GM21381 (cell line): ENCODE results near the gene CNTN4.

Experiments used
- ATAC-seq: cut with Tn5 transposase; IDR thresholded peaks from one replicate; pipeline ENCODE4 v1.9.1; 2021; ENCODE audit warnings: mild to moderate bottlenecking, moderate library complexity; ENCODE audit not compliant: unreplicated experiment

CNTN4 gene

DNA sequence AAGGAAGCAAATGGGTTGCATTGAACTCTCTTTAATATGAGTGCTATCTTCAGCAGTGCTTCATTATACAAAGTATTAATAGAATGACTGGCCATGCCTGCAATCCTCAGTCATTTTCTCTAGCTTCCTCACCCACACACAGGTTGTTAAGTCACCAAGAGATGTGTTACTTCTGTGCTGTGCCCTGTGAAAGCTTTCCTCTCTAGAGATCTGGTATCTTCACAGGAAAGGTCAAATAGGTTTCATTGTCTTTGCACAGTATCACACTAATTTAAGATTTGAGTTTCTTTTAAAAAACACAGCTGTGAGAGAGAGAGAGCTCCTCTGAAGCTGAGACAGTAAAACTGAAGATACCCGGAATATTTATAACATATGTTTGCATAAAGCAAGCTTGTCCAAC is 278.6 kb downstream of the CNTN4 start:
- ATAC-seq: no peak

DNA sequence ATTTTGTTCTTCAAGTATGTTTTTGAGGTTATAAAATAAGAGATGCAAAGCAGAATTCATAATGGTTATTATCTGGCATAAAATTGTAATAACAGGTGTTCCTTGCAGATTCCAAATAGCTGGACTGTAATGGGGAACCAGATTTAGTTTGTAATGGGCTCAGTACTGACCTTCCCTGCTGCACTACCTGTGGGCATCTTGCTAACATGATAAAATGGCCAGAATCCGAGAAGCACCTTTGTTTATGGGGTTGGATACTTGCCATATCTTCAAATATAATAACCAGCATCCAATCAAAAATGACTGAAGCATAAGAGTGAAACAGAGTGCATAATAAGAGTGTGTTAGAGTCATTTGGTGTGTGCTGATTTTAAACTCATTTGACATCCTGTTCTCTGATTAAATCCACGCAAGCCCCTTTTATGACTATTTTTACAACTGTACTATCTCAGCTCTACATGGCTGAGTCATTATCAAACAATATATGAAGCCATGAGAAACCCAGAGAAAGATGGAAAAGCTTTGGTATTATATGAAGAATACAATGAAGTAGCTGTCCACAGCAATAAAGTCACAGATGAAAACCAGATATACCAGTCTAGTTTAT is 292.4 kb downstream of the CNTN4 start:
- ATAC-seq: no peak

DNA sequence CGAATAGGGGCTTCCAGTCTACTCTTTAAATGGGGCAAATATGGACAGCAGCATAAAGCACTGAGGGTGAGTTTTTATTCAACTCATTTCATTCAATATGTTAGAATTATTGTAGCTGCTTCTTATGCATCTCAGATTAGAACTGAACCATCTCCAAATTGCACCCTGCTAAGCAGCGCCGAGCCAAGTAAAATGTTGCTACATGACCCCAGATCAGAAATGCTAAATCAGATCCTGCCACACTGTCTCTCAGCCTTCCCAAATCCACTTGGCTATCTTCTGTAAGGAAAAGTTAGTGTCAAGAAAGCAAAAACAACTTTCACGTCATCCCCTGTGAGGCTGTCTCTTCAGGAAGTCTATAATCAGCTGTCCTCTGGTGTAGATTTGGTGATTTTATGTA is 293.2 kb downstream of the CNTN4 start:
- ATAC-seq: no peak

DNA sequence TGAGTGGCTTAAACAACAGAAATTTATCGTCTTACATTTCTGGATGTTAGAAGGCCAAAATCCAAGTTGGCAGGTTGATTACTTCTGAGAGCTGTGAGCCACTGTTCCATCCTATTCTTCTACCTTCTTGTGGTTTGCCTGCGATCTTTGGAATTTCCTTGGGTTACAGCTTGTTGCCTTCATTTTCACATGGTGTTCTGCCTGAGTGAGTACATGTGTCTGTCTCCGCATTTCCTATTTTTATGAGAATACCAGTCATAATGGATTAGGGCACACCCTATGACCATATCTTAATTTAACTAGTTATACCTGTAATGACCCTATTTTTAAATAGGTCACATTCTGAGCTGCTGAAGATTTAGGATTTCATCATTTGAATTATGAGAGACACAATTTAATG is 294.3 kb downstream of the CNTN4 start:
- ATAC-seq: no peak

DNA sequence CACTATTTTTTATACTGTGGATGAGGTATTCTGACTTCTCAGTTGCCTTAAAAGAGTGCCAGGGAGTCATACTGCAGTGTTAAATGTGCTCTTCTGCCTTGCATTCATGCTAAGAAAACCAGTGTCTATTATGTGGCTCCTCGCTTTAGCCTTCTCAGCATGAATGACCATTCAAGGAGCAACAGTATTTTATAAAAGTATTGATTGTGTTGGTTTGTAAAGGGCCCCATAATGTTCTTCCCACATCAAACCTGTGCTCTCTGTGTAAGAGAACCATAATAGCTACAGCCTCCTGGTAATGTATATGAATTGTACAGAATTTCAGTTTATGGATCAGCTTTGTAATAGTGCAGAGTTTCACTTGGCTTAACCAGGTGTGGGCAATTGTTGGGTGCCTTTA is 316.4 kb downstream of the CNTN4 start:
- no peak for ATAC-seq

DNA sequence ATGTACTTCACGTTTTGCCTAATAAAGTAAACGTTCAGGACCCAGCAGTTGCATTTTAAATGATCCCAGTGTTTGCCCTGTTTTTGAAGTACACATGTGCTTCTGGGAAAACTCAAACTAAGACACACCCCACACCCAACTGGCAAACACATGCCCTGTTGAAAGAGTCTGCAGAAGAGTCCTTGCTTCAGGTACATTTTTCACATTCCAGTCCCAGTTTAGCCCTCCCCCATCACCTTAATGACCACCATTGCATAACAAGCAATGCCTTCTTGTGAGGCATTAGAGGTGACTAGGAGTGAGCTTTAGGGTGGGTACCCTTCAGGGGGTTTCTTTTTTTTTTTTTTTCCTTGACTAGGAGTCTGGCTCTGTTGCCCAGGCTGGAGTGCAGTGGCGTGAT is 322.3 kb downstream of the CNTN4 start:
- no peak for ATAC-seq

DNA sequence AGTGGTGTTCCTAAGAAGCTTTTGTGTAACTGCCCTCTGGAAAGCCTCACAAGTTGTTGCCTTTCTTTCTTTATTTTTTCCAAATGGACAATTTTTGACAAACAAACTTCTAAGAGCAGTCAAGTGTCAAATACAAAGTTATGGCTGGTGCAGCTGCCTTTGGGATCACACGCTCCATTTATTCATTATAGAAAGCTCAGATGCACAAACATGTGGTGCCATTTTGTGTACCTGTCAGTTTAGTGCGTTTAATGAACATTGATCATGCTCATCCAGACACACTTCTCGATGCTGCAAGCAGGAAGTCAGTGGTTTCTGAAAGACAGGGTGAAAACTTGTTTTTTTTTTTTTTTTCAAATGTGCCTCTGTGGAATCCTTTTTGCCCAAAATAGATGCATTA is 324.5 kb downstream of the CNTN4 start:
- ATAC-seq: no peak

DNA sequence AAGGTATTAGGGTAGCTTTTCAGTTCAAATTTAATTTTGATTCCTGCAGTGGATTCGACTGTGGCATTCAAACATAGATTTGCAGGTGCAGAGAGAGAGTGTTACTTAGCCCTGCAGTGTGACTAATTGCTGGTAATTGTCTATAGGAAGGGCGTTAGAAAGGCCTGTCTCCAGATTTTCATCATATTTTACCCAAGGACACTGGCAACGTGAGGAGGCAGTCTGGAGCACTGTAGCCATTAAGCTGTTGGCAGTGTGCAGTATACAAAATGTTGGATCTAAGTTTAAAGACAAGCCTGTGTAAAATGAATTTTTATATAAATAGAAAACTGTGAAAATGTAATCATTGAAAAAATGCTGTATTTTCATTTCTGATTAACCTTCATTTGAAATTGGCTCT is 342.9 kb downstream of the CNTN4 start:
- no peak for ATAC-seq

DNA sequence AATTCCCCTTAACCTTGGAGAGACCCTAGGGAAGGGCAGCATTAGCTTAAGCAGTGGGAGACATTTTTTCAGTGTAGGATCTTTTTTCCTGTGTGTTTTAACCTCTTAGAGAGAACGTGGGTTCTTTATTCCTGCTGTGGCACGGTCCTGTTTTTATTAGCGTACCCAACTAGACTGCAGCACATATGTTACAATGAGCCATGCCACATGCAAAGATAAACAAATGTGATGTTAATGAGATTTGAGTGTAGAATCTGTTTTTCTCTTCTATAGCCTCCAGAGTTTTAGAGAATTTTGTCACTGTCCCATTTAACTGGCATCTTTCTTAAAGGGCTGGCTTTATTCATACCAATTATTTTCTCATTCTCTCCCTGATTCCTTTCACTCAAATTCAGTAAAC is 347.5 kb downstream of the CNTN4 start:
- ATAC-seq: no peak

DNA sequence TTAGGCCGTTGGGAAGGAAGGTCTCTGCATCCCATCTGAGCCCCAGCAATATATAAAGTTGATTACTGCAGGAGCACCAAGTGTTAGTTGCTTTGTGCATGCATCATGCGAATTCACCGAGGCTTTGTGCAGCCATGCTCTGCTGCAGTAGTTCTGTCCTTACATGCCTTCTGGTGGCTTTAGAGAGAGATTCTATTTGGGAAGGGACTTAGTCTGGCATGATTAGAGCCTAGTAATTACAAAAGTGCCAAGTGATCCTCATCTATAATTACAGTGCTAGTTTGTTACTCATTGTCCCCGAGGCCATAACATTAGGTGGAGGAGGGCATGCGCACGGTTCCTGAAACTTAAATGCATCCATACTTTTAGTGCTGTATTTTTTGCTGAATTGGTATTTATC is 353.6 kb downstream of the CNTN4 start:
- ATAC-seq: no peak

DNA sequence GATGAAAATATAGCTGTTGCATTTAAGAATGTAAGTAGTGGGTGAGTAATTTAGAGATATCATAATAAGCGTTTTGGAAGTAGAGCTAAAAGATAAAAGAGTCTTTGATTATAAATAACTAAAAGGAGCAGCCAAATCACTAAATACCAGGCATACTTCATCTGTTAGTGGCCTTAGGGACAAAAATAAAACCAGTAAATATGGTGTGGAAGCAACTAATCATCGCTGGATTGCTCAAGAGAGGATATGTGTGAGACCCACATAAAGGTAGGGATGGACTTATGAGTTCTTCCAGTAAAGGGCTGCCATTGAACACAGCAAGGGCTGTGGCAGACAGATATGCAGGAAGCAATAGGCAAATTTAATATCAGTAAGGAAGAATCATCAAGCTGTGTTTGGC is 356.2 kb downstream of the CNTN4 start:
- no peak for ATAC-seq

DNA sequence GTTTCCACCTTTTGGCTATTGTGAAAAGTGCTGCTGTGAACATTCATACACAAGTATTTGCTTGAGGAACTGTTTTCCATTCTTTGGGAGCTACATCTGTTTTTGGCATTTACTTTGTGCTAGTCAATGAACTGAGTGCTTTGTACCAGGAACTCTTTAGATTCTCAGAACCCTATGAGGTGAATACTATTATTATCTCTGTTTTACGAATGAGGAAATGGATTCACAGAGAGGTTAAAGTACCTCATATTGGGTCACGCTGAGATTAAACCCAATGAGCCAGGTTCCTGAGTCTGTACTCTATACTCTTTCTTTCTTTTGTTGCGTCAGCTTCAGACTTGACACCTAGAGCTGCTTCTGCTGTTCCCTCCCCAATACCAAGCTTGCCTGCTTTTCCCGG is 358.1 kb downstream of the CNTN4 start:
- no peak for ATAC-seq

DNA sequence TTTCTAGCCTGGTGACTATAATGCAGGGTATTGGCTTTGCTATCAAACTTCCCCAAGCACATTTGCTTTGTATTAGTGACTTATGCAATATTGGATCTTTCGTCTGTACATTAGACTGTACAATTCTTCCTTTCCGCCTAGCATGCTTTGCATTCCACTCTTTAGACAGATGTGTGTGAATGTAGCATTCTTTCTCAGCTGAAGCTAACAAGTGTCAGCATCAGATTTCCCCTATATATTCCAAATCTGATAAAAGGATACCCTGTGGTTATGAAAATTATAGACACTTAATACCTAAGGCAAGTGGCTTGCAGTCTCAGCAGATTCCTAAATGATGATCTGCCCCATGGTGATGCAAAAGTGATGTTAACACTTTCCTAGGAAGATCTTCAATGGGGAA is 360.1 kb downstream of the CNTN4 start:
- ATAC-seq: no peak

DNA sequence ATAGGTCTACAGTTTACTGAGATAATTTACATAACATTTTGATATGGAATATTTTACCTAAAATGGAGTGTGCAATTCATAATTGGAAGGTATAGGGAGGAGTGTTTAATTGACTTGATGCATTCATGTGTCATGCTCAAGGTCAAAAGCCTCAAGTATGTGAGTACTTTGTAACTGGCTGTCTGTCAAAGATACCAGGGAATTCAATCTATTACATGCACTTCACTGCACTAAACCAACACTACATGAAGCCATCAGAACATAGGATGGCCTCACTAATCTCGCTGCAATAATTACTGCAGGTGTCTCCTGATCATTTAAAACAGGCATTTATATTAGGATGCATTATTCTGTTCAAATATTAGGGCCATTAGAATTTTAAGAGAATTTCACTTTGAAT is 367.2 kb downstream of the CNTN4 start:
- no peak for ATAC-seq

DNA sequence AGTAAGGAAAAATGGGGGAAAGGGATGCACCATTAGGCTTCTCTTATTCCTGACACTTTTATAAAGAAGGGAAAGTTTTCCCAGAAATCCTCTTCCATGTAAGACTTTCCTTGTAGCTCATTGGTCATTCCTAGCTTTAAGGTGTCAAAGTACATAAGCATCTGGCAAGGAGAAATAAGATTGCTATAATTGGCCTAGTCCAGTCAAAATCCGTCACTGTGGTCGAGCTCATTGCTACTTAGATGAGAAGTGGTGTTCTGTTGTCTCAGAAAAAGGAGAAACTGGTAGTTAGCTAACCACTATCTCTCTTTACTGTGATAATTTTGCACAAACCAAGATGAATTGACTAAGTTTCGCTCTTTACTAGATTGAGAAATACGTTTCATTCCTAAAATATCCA is 370.1 kb downstream of the CNTN4 start:
- ATAC-seq: no peak

DNA sequence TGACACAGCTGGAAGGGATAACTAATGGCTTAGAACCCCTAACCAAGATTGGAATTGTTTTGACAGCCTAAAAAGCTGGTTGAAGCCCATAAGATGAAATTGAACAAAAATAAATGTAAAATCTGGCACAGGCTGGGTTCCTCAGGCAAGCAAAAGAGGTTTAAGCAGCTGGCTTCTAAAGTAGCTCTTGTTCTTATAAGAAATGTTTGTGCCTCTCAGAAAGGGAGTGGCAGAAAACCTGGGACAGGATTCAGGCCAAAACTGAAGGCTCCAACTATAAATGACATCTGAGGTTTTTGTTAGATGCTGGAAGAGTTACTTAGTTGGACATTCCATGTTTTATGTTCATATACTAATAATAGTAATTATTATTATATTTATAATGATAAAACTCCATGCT is 378.3 kb downstream of the CNTN4 start:
- no peak for ATAC-seq

DNA sequence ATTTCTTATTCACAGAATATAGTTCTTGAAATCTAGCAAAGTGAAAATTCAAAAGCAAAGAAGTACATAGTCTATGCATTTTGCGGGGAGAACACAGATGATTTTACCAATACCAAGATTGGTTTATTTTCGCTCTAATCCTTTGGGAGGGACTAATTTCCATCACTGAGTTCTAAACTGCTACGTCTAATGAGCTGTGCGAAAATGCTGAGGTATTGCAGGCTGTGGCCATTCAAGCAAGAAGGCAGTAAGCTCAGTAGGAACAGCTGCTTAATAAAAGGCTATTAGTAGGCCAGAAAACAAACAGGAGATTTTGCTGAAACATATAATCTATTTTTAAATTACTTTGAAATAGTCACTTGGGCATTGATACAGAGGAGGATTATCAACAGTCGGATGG is 379.0 kb downstream of the CNTN4 start:
- ATAC-seq: no peak

DNA sequence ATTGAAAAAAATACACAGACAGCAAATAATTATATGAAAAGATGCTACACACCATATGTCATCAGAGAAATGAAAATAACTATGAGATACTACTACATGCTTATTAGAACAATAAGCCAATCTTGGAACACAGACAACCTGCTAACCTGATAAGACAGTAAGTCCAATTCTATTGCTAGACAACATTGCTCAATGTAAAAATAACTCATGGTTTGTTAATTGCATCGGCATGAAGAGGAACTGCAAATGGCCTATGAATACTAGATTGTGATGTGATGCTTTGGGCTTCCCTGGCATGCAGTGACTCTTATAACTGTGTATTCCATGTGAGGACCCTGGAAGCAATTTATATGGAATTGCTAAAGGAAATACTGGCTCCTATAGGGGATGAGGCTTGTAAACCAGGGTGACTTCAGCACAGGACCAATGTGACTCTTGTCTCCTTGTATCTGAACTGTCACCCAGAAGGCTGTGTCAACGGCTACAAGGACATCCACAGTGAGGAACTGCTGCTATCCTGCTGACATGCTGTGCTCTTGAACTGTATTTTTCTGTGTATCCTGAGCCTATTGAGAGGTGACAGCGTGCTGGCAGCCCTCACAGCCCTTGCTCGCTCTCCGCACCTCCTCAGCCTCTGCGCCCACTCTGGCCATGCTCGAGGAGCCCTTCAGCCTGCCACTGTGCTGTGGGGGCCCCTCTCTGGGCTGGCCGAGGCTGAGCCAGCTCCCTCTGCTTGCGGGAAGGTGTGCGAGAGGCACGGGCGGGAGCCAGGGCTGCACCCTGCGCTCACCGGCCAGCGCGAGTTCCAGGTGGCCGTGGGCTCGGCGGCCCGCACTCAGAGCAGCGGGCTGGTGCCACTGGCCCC is 385.7 kb downstream of the CNTN4 start:
- ATAC-seq: no peak

DNA sequence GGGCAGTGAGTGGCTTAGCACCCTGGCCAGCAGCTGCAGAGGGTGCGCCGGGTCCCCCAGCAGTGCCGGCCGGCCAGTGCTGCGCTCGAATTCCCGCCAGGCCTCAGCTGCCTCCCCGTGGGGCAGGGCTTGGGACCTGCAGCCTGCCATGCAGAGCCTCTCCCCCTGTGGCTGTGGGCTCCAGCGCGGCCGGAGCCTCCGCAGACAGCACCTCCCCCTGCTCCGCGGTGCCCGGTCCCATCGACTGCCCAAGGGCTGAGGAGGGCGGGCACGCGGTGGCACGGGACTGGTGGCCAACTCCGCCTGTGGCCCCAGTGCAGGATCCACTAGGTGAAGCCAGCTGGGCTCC is 386.3 kb downstream of the CNTN4 start:
- ATAC-seq: no peak

DNA sequence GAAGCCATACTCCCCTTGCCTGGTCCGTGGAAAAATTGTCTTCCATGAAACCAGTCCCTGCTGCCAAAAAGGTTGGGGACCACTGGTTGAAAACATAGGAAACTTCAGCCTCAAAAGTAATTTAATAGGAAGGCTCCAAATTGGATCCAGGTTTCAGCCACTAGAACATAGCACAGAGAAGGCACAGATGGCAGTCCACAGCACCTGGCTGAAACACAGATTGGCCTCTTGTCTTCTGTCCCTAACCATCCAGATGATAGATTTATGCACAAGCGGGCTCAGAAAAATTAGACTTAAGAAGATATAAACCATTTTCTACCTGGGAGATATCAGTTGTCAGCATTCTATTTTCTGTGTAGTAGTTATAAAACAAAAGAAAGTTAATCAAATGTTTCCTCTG is 397.1 kb downstream of the CNTN4 start:
- no peak for ATAC-seq

DNA sequence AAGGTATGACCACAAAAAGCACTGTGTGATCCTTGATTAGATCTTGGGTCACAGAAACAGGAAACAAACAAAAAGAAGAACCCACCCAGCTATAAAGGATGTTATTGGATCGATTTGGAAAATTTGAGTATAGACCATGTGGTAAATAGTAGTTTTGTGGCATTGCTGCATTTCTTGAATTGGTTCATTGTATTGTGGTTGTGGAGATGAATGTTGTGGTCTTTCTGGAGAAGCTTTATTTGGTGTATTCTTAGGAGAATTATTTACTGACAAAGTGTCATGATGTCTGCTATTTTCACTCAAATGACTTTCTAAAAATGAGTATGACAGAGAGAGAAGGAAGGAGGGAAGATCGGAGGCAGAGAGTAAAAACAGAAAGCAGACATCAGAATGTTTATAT is 406.2 kb downstream of the CNTN4 start:
- ATAC-seq: no peak

DNA sequence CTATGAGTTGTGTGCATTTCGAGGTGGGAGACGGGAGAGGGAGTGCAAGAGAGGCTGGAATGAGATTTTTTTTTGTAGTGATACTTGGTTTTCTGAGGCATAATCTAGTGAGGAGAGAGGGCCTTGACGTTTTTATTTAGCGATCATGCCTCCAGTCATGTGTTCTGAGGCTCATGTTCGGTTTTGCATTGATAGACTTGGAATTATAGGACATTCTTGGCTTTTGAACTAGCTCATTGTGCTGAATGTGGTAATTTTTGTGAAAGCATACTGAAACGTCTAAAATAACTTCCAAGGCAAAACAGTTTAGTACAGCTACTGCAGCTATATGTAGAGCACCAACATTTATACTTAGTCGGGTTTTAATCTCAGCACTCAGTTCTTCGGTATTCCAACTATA is 408.1 kb downstream of the CNTN4 start:
- ATAC-seq: no peak

DNA sequence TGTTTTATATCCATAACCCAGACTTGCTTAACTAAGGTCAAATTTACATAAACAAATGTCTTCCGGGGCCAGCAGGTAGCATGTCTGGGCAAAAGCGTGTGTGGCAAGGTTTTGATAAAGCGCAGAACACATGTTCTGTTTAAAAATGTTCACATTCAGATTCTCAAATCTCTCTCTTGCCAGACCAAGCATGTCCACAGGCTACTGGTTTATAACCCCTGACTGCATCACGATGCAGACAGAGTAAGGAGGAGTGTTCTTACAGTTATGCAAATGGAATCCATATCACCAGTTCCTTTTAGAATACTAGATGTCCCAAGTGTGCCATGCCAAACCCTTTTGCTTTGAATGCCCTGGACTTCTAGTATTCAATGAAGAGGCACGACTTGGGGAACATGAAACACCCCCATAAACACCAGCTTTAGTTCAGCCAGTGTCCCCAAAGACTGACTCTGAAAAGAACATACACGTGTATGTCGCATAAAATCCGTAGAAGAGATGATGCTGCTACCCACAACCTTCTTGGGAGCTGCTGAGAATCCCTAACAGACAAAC is 412.0 kb downstream of the CNTN4 start:
- ATAC-seq: no peak
